K562 (cell line): ENCODE measurements around the gene SERF2. TPM values are rescaled to one million over a fixed set of nuclear protein-coding genes. Genes with fewer than 3 reads are reported as not detected.

Experiments
- ARID1B ChIP-seq: fragments of 450-650 bp; IDR thresholded peaks from 2 replicates; pipeline ENCODE4 v1.6.1; 2016; ENCODE audit warnings: antibody characterized with exemption, mild to moderate bottlenecking, inconsistent platforms
- ATF2 ChIP-seq: sonication (generic); formaldehyde crosslinking; IDR thresholded peaks from 2 replicates; pipeline ENCODE4 v1.8.1; 2022; ENCODE audit warnings: missing genetic modification reagents
- CC2D1A ChIP-seq: fragments of 450-650 bp; IDR thresholded peaks from 2 replicates; pipeline ENCODE4 v1.6.1; 2017; ENCODE audit warnings: mild to moderate bottlenecking
- NFIC ChIP-seq: fragments of 450-650 bp; IDR thresholded peaks from 2 replicates; pipeline ENCODE4 v1.6.1; 2017; ENCODE audit warnings: mild to moderate bottlenecking, inconsistent platforms
- NFRKB ChIP-seq: fragments of 450-650 bp; IDR thresholded peaks from 2 replicates; pipeline ENCODE4 v1.6.1; 2016; ENCODE audit warnings: low read depth
- POLR2AphosphoS5 ChIP-seq: IDR thresholded peaks from 2 replicates; pipeline ENCODE4 v1.6.1; 2011; ENCODE audit warnings: mild to moderate bottlenecking, low read depth, low read length, moderate library complexity; ENCODE audit not compliant: control insufficient read depth, insufficient read depth
- POLR3A ChIP-seq: IDR thresholded peaks from 2 replicates; pipeline ENCODE4 v1.6.1; 2011; ENCODE audit warnings: borderline replicate concordance, mild to moderate bottlenecking, moderate library complexity; ENCODE audit not compliant: insufficient read length, insufficient read depth; ENCODE audit errors: extremely low read depth
- RBM17 ChIP-seq: fragments of 200-400 bp; formaldehyde crosslinking; IDR thresholded peaks from 2 replicates; pipeline ENCODE4 v1.6.1; 2017; ENCODE audit warnings: low read depth, mild to moderate bottlenecking, low read length, borderline replicate concordance
- SNIP1 ChIP-seq: fragments of 450-650 bp; IDR thresholded peaks from 2 replicates; pipeline ENCODE4 v1.7.1; 2017; ENCODE audit warnings: low read depth, mild to moderate bottlenecking
- TAF9B ChIP-seq: fragments of 450-650 bp; IDR thresholded peaks from 2 replicates; pipeline ENCODE4 v1.6.1; 2018; ENCODE audit warnings: mild to moderate bottlenecking; ENCODE audit not compliant: partially characterized antibody
- ZBTB49 ChIP-seq: sonication (generic); formaldehyde crosslinking; IDR thresholded peaks from 2 replicates; pipeline ENCODE4 v1.8.0; 2022; ENCODE audit warnings: missing genetic modification reagents, mild to moderate bottlenecking, borderline replicate concordance
- ZC3H4 ChIP-seq: sonication (generic); formaldehyde crosslinking; IDR thresholded peaks from 2 replicates; pipeline ENCODE4 v1.9.0; 2021; ENCODE audit warnings: missing genetic modification reagents, borderline replicate concordance
- ZNF57 ChIP-seq: fragments of 450-650 bp; formaldehyde crosslinking; IDR thresholded peaks from 2 replicates; pipeline ENCODE4 v1.4.0; 2020; ENCODE audit warnings: mild to moderate bottlenecking, moderate library complexity
- ZNF586 ChIP-seq: fragments of 450-650 bp; formaldehyde crosslinking; conservative IDR thresholded peaks from 2 replicates; pipeline ENCODE4 v1.4.0; 2020; ENCODE audit warnings: mild to moderate bottlenecking, moderate library complexity
- polyA plus RNA-seq, 8 experiments: library from polyadenylated mRNA; depleted of rRNA in 4 of 8; stranded (reverse) in 5 of 8; unstranded in 3 of 8; fragments of >200 nt; fragmentation: Nextera tagmentation in 2 of 8; fragmentation: Illumina TruSeq in 1 of 8; extraction: Ambion mirVana in 2 of 8; extraction: Trizol in 1 of 8; gene quantifications; 2 replicates each; pipeline versions ENCODE4 v1.2.1 to v1.2.3, GENCODE V29; 2011 to 2014; ENCODE audit warnings: inconsistent platforms in 1 of 8, missing spikeins in 1 of 8
- total RNA-seq, 7 experiments: library from RNA; depleted of rRNA in 6 of 7; stranded (reverse); fragments of >200 nt in 6 of 7; fragmentation: Illumina TruSeq in 2 of 7; extraction: Trizol in 2 of 7; gene quantifications; 2 replicates each; pipeline versions ENCODE4 v1.2.1 to v1.2.3, GENCODE V29; 2011 to 2021; ENCODE audit warnings: low replicate concordance in 1 of 7
- TF ChIP-seq, protein P1 (sequence below): fragments of 150-350 bp; conservative IDR thresholded peaks from 2 replicates; pipeline ENCODE4 v1.6.1; 2014; ENCODE audit warnings: low read length
- TF ChIP-seq, protein P2 (sequence below): fragments of 450-650 bp; IDR thresholded peaks from 2 replicates; pipeline ENCODE4 v1.6.1; 2017; ENCODE audit warnings: antibody characterized with exemption
- TF ChIP-seq, protein P3 (sequence below): sonication (generic); formaldehyde crosslinking; IDR thresholded peaks from 2 replicates; pipeline ENCODE4 v1.8.0; 2022; ENCODE audit warnings: missing genetic modification reagents, mild to moderate bottlenecking, moderate library complexity, borderline replicate concordance

SERF2 gene
- total and polyA plus RNA-seq, 9 of the 15 experiments (the other 6 are each of a cell fraction or from before 2014, with no cell fraction given), result 497 to 3,360 (median 867) TPM

DNA sequence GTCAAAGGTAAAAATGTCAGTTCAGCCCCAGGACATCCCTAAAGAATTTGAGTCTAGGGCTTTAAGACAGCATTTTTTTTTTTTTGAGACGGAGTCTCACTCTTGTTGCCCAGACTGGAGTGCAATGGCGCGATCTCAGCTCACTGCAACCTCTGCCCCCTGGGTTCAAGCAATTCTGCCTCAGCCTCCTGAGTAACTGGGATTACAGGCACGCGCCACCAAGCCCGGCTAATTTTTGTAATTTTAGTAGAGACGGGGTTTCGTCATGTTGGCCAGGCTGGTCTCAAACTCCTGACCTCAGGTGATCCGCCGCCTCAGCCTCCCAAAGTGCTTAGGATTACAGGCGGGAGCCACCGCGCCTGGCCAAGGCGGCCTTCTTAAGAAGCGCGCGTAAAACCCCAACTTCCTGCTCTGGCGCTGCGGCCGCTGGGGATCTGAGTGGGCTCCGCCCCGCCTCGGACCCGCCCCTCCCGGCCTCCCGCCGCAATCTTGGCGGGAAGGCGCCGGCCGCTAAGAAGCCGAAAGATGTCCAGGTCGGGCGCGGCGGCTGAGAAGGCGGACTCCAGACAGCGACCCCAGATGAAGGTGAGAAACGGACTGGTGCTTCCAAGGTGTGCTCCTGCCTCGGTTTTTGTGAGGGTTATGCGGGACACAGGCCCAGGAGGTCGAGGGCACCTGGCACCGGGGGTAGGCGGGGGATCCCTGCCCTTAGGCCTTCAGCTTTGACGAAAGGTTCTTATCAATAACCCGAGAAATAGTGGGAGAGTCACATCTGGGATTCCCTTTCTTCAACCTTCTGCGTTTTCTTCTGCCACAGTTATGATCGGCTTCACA lies 34.6 kb downstream of the SERF2 start, which contains the start of gene WDR76 (continued):
- TF ChIP-seq ZNF586 (CRISPR knock-in tag) (no peak), TAF9B (peak; percentile 52), ATF2 (CRISPR knock-in tag) (no peak), CC2D1A (0 out of 2 replicates have a peak, but pooled peaks have one; percentile 22), SNIP1 (no peak), ARID1B (peak; percentile 54; the same call in 1 of the 2 replicates), RBM17 (no peak), ZC3H4 (no peak), POLR3A (peak; percentile 48), POLR2AphosphoS5 (peak; percentile 81), ZBTB49 (CRISPR knock-in tag) (no peak), NFRKB (peak; percentile 86), NFIC (peak; percentile 45; the same call in 1 of the 2 replicates), ZNF57 (CRISPR knock-in tag) (no peak)
- TF ChIP-seq, protein P1, sequence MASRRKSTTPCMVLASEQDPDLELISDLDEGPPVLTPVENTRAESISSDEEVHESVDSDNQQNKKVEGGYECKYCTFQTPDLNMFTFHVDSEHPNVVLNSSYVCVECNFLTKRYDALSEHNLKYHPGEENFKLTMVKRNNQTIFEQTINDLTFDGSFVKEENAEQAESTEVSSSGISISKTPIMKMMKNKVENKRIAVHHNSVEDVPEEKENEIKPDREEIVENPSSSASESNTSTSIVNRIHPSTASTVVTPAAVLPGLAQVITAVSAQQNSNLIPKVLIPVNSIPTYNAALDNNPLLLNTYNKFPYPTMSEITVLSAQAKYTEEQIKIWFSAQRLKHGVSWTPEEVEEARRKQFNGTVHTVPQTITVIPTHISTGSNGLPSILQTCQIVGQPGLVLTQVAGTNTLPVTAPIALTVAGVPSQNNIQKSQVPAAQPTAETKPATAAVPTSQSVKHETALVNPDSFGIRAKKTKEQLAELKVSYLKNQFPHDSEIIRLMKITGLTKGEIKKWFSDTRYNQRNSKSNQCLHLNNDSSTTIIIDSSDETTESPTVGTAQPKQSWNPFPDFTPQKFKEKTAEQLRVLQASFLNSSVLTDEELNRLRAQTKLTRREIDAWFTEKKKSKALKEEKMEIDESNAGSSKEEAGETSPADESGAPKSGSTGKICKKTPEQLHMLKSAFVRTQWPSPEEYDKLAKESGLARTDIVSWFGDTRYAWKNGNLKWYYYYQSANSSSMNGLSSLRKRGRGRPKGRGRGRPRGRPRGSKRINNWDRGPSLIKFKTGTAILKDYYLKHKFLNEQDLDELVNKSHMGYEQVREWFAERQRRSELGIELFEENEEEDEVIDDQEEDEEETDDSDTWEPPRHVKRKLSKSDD, result no peak
- TF ChIP-seq, protein P2, sequence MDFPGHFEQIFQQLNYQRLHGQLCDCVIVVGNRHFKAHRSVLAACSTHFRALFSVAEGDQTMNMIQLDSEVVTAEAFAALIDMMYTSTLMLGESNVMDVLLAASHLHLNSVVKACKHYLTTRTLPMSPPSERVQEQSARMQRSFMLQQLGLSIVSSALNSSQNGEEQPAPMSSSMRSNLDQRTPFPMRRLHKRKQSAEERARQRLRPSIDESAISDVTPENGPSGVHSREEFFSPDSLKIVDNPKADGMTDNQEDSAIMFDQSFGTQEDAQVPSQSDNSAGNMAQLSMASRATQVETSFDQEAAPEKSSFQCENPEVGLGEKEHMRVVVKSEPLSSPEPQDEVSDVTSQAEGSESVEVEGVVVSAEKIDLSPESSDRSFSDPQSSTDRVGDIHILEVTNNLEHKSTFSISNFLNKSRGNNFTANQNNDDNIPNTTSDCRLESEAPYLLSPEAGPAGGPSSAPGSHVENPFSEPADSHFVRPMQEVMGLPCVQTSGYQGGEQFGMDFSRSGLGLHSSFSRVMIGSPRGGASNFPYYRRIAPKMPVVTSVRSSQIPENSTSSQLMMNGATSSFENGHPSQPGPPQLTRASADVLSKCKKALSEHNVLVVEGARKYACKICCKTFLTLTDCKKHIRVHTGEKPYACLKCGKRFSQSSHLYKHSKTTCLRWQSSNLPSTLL, result no peak
- TF ChIP-seq, protein P3, sequence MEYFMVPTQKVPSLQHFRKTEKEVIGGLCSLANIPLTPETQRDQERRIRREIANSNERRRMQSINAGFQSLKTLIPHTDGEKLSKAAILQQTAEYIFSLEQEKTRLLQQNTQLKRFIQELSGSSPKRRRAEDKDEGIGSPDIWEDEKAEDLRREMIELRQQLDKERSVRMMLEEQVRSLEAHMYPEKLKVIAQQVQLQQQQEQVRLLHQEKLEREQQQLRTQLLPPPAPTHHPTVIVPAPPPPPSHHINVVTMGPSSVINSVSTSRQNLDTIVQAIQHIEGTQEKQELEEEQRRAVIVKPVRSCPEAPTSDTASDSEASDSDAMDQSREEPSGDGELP (CRISPR knock-in tag), result peak; percentile 90
